Upper lobe of right lung (tissue), 1 donor: ENCODE measurements around the gene PAX5. TPM values are rescaled to one million over a fixed set of nuclear protein-coding genes. Genes with fewer than 3 reads are reported as not detected.

Experiments used
- ATAC-seq: fragments of 200-7000 bp; cut with Tn5 transposase; one replicate; pipeline ENCODE4 v1.9.1; 2020; ENCODE audit warnings: mild to moderate bottlenecking, moderate library complexity
- DNase-seq: peaks from one replicate; pipeline ENCODE4 v3.0.0-alpha.2; 2020
- H3K27ac ChIP-seq: fragments of 200-600 bp; one replicate; pipeline ENCODE4 v1.8.0; 2022
- H3K27me3 ChIP-seq: fragments of 200-600 bp; one replicate; pipeline ENCODE4 v1.8.0; 2022; ENCODE audit warnings: mild to moderate bottlenecking
- H3K36me3 ChIP-seq: fragments of 200-600 bp; one replicate; pipeline ENCODE4 v1.8.0; 2022
- H3K4me1 ChIP-seq: fragments of 200-600 bp; one replicate; pipeline ENCODE4 v1.8.0; 2022
- H3K4me3 ChIP-seq: fragments of 200-600 bp; one replicate; pipeline ENCODE4 v1.8.0; 2022; ENCODE audit warnings: mild to moderate bottlenecking
- H3K9me3 ChIP-seq: fragments of 200-600 bp; one replicate; pipeline ENCODE4 v1.8.0; 2022
- intact Hi-C: fragments of 100-400 bp; cut with DNase I; formaldehyde crosslinking; loops from one replicate; pipeline ENCODE4 v1.11.0; 2022
- total RNA-seq: library from RNA; stranded (reverse); fragmentation: NEBNext Ultra II Directional; extraction: Animal tissue kit (Norgen Biotek cat#: 25700); gene quantifications from one replicate; pipeline ENCODE4 v1.2.1, GENCODE V29; 2021
- TF ChIP-seq, protein P1 (sequence below): fragments of 200-600 bp; IDR thresholded peaks from one replicate; pipeline ENCODE4 v1.8.0; 2022; ENCODE audit warnings: antibody characterized with exemption
- donor health status: DM: no; HTN: yes; CAD: no; lungs with severe emphysema.

Gene PAX5
- total RNA-seq, 1 donor from 2014 or later, result 0.23 TPM

DNA sequence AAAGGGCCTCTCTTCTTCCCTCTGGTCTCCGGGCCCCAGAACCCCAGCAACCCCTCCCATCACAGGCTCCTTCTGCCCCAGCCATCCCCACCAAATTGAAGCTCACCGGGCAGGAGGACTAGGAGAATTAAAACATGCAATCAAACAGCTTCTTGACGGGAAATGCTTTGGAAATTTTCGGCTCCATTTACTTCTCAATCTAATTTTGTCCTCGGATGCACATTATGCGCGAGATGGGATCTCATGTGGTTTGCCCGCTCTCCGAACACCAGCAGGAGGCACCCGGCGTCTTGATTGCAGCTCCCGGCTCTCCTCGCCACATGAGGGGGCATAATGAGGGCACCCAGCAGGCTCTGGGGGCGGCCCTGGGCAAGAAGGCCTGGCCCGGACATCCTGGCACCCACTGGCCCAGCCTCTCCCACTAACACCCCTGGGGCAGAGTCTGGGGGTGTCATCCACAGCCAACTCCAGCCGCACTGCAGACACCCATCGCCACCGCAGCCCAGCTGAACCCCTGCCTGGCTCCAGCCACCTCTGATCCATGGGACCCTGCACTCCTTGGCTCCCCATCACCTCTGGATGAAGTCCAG is 135.5 kb downstream of the PAX5 start:
- TF ChIP-seq, protein P1, sequence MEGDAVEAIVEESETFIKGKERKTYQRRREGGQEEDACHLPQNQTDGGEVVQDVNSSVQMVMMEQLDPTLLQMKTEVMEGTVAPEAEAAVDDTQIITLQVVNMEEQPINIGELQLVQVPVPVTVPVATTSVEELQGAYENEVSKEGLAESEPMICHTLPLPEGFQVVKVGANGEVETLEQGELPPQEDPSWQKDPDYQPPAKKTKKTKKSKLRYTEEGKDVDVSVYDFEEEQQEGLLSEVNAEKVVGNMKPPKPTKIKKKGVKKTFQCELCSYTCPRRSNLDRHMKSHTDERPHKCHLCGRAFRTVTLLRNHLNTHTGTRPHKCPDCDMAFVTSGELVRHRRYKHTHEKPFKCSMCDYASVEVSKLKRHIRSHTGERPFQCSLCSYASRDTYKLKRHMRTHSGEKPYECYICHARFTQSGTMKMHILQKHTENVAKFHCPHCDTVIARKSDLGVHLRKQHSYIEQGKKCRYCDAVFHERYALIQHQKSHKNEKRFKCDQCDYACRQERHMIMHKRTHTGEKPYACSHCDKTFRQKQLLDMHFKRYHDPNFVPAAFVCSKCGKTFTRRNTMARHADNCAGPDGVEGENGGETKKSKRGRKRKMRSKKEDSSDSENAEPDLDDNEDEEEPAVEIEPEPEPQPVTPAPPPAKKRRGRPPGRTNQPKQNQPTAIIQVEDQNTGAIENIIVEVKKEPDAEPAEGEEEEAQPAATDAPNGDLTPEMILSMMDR, result no peak
- no peak overlapping the region for H3K27ac ChIP-seq
- intact Hi-C loops, result no loop called here
- DNase-seq, result no peak
- no peaks in the 10 kb centered on the region for H3K4me1 ChIP-seq
- H3K27me3 ChIP-seq, result no peaks in the 10 kb centered on the region
- H3K4me3 ChIP-seq, result no peak overlapping the region
- no peaks in the 10 kb centered on the region for H3K9me3 ChIP-seq
- ATAC-seq, result no peak
- no peaks in the 10 kb centered on the region for H3K36me3 ChIP-seq

DNA sequence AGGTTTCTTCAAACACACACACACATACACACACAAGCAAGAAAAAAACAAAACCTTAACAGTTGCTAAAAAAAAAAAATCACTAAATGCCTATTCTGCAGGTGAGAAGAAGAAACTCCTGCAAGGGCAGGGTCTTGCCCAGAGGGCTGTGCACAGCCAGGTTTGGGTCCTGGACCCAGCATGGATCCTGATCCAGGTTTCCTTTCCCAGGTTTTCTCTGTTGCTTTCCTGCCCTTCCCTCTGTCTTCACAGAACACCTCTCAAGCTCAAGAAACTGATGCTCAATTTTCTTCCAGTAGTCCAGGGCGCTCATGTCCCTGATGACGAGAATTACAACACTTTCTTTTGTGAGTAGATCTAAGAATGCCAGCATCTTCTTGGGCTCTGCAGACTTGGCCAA is 136.6 kb downstream of the PAX5 start:
- H3K36me3 ChIP-seq, result no peaks in the 10 kb centered on the region
- no peaks in the 10 kb centered on the region for H3K4me1 ChIP-seq
- TF ChIP-seq, protein P1, result no peak
- H3K27me3 ChIP-seq, result no peaks in the 10 kb centered on the region
- ATAC-seq, result no peak
- DNase-seq, result no peak
- no peaks in the 10 kb centered on the region for H3K9me3 ChIP-seq
- no peak overlapping the region for H3K27ac ChIP-seq
- no peak overlapping the region for H3K4me3 ChIP-seq
- intact Hi-C loops, result no loop called here

DNA sequence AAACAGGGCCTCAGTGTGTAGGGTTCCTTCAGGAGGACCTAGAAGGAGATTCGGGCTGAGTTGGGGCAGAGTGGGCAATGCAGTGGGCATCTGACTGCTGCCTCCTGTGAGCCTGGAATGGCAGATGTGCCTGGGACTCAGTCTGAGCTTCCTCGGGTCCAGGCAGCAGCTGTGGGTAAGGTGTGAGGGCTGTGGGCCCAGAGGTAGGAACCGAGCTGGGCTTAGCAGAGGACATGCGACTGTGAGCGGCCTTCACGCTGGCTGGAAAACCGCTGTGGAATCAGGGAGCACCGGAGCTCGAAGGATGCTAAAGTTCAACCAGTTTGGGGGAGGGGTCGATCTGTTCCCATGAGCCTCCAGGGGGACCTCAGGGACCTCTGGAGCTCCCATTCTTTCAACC is 137.0 kb downstream of the PAX5 start:
- no peak for DNase-seq
- no peak overlapping the region for H3K4me3 ChIP-seq
- no peaks in the 10 kb centered on the region for H3K9me3 ChIP-seq
- no peak for ATAC-seq
- no peak overlapping the region for H3K27ac ChIP-seq
- TF ChIP-seq, protein P1, result no peak
- H3K36me3 ChIP-seq, result no peaks in the 10 kb centered on the region
- no peaks in the 10 kb centered on the region for H3K4me1 ChIP-seq
- intact Hi-C loops, result no loop called here
- no peaks in the 10 kb centered on the region for H3K27me3 ChIP-seq

DNA sequence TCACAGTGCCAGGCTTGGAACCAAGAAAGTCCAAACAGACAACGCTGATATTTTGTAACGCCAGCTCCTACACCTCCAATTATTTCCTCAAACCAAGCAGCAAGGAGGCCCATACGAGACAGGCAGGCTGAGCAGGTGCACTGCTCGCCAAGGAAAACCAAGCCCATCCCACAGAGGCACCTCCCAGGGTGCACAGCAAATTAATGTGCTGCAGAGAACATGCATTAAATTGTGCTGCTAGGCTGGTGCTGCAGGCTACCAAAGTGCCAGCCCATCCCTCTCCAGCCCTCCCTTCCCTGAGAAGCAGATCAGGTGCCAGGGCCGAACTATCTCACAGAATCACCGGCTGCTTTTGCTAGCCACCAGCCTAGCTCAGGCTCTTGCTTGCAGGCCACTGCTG is 137.8 kb downstream of the PAX5 start:
- Histone ChIP-seq H3K27ac (no peak overlapping the region), H3K9me3 (no peaks in the 10 kb centered on the region), H3K4me1 (no peaks in the 10 kb centered on the region), H3K27me3 (no peaks in the 10 kb centered on the region), H3K36me3 (no peaks in the 10 kb centered on the region), H3K4me3 (no peak overlapping the region)
- TF ChIP-seq, protein P1, result no peak
- DNase-seq, result no peak
- ATAC-seq, result no peak
- intact Hi-C loops, result no loop called here

DNA sequence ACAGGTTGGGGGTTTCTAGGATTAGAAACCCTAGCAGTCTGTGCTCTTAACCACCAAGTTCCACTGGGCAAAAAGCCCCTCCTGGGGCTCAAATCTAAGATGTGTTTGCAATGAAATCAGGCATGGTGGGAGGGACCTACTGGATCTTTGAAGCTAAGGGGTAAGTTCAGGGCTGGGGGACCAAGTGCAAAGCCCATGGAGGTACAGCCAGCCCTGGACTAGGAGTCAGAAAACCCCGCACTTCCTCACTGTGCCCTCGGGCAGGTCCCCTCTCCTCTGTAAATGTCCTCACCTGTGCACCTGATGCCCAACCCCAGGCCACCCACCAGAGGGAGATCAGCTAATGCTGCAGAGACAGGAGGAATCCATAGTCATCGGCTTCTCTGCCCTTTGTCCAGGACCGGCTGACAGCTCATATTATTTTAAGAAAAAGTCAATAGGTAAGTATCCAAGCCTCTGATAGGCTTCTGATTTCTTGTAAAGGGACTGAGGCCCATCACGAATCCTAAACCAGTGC is 138.3 kb downstream of the PAX5 start:
- no peak for ATAC-seq
- Histone ChIP-seq H3K4me3 (no peak overlapping the region), H3K4me1 (no peaks in the 10 kb centered on the region), H3K27ac (no peak overlapping the region), H3K9me3 (no peaks in the 10 kb centered on the region), H3K27me3 (no peaks in the 10 kb centered on the region), H3K36me3 (no peaks in the 10 kb centered on the region)
- intact Hi-C loops, result no loop called here
- TF ChIP-seq, protein P1, result no peak
- DNase-seq, result no peak
